Measurements from ENCODE around the gene PROM1.

DNA sequence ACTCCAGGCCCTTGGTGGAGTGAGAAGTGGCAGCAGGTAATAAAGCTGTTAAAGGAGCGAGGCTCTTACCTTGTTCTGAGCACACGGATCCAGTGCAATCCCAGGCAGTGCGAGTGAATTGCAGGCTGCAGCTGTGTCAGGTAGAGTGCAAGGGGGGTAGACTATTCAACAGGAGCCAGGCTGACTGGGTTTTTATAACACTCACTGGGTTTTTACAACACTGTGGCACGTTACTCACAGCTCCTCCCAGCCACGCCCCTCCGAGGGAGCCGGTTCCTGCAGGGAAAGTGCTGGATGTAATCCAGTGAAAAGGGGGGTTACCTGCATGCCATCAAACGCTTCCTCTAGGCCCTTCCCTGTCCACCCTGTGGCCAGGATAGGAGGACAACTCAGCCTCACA lies 145.6 kb downstream of the PROM1 start:
- TF ChIP-seq POLR2A (IDR thresholded peaks at IDR 0.05; ENCODE audit: low read length) (no peak), GATA1 (IDR thresholded peaks at IDR 0.05; ENCODE audit: low read depth, low read length) (no peak)
